GM18870 (cell line): ENCODE data around the gene SPACDR.

ENCODE experiments used
- ATAC-seq: cut with Tn5 transposase; IDR thresholded peaks from one replicate; pipeline ENCODE4 v1.9.1; 2021; ENCODE audit warnings: moderate library complexity; ENCODE audit not compliant: unreplicated experiment

The SPACDR gene

DNA sequence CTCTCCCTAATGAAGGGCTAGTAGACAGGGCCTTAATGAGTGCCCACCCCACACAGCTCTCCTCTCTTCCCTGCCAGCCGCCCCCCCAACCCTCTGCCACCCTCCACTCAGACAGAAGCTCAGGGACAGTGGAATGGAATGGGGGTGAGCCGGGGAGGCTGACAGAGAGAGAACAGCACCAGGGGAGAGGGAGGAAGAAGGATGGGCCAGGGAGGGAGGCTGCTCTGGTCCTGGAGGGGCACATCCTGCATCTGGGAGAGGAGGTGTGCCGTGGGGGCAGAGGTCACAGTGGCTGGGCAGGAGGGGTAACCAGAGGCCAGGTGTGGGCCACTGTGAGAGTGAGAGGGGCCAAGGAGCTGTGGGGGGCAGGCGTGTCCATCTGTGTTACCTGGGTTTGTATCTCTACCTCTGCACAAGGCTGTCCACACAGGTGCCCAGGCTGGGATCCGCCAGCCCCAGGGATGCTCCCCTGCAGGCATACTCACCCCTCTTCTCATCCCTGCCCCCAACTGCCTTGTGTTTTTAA lies 22.1 kb upstream of the SPACDR start:
- no peak for ATAC-seq

DNA sequence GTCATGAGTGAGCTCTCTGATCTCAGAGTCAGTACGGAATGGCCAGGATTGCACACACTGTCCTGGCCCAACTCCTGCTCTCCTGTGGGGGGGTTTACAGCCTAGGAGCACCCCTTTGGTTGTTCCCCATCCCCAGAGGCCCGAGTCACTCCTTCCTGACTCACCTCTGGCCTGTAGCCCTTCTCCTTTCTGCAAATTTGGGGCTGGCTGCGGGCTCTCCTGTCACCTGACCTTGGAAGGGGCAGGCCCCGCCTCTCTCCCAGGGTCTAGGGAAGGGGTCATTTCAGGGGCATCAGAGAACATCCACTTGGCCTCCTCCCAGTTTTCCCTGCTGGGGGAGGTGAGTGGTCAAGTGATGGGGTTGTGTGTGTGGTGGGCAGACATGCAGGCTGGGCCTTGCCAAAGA lies 21.4 kb upstream of the SPACDR start:
- no peak for ATAC-seq

DNA sequence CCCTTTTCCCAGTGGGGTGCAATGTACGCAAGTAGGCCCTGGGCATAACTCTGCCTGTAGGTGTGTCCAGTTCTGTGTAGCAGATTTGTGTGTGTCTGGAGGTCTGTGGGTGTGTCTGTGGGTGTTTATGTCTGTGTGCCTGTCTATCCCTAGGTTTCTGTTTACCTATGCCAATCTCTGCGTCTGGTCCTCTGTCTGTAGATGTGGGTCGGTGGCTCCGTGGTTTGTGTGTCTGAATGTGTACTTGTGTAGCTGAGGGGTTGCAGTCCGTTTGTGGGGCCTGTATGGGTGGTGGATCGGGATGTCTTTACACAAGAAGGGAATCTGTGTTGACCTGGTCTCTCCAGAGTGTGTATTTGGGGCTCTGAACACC lies 20.6 kb upstream of the SPACDR start:
- ATAC-seq: no peak

DNA sequence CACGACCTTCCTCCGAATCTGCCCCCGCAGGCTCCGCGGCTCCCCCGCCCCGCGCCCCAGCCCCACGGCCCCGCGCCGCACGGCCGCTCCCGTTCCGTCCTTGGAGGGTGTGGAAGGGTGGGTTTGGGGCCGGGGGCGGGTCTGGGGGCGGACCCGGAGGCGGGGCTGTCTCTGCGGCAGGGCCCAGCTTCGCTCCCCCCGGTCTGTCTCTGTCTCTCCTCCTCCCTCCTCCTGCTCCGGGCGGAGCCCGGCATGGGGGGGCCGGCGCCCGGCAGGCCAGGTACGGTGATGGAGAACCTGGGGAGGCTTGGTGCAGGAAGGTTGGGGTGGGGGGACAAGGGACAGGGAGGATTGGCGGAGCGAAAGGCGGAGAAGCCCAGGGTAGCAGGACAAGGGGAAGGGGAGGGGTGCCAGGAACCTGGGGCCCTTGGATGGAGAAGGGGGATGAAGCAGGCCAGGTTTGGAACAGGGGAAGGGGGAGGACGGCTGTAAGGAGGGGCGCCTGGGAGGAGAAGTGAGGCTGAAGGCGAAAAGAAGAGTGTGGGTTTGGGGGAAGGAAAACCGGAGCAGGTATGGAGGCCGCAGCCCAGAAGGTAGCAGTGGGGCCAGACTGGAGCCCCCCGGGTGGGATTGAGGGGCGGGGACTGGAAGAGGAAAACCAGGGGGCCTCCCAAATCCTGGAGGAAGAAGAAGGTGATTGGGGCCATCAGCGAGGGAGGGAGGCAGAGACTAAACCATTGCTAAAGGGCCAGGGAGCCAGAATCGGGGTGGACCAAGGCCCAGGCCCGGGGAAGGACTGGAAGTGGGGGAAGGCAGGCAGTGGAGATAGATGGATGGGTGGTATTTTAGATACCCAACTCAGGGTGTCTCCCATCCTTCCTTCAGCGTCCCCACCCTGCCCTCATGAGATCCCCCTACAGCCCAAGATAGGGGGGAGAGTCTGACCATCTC lies 19.9 kb upstream of the SPACDR start, which contains the start of gene NYAP1:
Gene NYAP1, plus strand, starts transcription at position 206 of the 951 bp plus-strand sequence. CDS start 1,385 bp downstream, outside the sequence.
- no peak for ATAC-seq

DNA sequence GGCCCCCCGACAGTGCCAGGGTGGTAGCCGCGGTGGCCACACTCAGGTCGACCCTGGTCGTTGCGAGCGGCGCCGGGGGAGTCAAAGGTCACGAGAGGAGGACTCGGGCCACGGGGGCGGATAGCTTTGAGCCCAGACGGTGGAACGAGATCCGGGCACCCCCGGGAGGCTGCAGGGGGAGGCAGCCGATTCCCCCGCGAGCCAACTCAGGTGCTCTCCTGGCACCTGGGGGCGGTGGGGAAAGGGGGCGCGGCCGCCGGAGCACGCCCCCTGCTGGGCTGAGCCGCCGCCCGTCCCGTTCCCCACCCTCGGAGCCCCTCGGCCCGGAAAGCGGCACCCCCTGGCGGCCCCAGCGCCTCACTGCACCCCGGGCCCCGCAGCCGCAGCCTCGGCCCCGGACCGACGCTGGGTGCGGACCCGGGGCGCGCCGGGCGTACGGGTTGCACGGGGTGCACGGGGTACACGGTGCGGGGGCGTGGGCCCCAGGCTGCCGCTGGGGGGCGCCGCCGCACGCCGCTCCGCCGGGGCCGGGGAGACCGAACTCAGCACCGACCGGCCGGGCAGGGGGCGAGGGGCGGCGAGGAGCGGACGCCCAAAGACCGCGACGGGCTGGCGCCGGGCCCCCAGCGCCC lies 19.1 kb upstream of the SPACDR start:
- ATAC-seq: no peak

DNA sequence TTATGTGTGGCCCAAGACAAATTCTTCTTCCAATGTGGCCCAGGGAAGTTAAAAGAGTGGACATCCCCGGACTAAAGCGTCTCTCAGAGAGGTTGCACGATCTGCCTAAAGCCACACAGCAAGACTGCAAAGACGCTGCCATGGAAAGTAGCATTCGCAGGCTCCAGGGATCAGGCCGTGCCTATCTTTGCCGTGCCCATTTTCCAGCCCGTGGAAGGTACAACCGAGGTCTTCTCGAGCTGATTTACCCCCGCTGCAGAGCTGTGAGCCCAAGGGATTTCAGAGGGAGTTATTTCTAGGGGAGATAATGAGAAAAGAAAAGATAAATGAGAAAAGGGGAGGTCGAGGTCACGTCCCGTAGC lies 18.6 kb upstream of the SPACDR start:
- ATAC-seq: no peak

DNA sequence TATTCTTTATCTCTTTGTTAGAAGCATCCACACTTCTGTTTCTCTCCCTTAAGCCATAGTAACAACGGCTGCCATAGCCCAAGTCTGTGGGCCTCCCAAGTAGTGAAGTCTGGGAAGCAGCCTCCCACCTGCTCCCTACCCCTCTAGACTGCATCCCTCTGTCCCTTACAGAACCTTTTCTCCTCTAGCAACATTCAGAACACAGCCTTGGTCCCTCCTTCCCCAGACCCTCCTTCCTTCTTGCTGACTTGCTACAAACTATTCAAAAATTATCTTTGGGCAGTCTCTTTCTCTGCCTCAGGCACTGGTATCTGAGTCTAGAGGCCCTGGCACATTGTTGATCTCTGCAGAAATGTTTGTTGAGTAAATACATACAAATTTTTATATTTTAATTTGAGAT lies 17.4 kb upstream of the SPACDR start:
- ATAC-seq: no peak

DNA sequence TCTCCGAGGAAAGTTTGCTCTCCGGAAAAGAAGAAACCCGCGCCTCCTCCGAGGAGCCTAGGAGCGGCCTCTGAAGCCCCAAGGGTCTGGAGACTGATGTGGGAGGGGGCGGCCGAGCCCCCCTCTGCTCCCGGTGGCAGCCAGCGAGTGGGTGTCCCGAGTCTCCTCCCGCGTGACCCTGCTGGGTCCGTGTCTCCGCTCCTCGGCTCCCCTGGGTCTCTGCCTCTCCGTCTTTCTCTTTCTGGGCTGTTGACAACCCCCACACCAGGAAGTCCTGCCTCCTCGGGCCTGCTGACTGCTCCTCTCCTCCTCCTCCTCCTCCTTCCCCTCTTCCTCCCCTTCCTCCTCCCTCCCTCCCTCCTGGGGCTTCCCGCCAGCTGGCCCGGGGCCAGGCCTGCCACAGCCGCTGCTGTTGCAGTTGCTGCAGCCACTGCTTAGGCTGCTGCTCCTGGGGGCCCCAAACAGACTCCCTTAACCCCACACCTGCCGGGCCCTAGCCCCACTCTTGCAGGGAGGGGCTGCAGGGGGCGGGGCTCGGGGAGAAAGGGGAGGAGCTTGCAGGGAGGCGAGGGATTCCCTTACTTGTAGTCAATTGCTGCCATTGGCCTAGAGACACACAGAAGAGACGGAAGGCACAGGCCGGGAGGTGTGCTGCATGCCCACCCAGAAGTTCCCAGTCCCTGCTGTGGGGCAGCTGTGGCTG lies 15.0 kb upstream of the SPACDR start, which contains the start of gene TSC22D4:
Gene TSC22D4, minus strand, starts transcription at position 257 of the 703 bp plus-strand sequence. CDS start 1,176 bp downstream, outside the sequence.
- ATAC-seq: peak; percentile 54

DNA sequence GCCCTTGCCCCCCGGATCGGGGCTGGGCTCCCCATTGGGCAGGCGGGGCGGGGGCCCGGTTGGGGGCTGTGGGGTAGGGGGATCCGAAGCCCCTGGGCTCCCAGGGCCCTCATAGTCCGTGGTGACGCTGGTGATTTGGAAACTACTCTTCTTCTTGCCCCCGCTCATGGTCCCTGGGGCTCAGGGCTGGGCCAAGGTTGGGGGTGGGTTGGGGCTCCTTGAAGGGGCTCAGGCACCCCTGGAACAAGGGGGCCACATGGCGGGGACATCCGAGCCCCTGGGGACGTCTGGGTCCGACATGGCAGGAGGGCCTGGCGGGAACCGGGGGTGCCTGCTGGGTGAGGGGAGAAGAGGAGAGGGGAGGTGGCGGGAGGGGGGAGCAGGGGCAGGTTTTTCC lies 13.8 kb upstream of the SPACDR start:
- ATAC-seq: no peak

DNA sequence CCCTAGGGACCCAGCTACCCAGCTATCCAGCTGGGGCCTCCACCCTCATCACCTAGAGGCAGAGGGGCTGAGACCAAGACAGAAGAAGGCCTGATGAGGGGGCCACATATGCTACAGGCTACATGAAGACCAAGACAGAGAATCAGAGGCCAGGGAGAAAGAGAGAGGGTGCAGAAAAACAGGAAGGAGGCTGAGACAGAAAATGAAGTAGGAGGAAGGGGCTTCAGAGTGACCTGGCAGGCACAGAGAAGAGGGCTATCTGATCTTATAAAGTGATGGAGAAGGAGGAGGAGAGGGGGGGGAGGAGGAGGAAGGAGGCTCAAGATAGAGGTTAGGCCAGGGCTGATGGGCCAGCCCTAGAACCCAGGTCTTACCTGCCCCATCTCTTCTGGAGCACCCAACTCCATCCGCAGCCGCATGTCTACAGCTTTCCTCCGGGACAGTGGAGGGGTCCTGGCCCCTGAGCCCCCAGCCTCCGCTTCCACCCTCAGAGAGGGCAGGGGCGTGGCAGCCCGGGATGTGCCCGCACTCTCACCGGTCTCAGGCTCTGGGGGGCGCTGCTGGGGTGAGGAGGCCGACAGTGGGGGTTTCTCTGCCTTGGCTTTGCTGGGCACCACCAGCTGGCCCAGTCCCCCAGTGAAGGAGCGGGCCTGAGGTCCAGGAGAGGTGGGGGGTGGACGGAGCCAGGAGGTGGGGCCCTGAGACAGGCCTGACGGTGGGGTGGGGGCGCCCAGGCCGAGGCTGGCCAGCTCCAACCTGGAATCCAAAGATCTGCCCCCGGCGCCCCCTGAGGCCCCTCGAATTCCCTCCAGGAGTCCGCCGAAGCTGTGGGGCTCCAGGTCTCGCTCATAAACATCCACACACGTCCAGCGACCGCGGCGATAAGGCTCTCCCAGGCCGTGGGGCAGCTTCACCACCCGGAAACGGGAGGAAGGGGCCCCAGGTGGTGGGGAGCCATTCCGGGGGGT lies 13.1 kb upstream of the SPACDR start:
- no peak for ATAC-seq

DNA sequence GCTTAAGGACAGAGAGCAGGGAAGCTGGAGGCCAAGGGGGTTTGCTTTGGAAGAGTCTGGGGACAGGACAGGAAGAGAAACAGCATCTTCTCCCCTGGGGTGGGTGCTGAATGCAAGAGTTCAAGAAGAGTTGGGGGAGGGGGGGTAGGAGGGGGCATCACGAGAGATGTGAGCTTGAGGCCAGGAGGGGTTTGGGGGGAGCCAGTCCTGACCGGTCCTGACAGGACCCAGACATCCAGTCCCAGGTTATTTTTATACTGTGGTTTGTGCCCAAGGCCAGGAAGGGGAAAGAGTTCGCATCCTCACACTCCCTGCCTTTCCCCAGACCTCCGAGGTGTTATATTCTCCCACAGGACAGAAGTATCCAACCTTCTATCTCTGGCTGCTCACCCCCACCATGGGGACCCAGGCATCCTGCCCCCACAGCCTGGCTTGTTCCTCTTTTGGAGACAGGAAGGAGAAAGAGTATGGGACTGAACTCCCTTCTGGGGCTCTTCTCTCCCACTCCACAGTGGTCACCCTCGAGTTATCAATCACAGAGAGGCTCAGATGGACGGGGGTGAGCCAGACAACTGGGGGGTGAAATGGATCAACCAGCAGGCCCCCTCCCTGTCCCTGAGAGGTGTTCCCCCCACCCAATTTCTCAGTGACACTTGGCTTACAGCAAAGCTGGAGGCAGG lies 12.2 kb upstream of the SPACDR start:
- no peak for ATAC-seq

DNA sequence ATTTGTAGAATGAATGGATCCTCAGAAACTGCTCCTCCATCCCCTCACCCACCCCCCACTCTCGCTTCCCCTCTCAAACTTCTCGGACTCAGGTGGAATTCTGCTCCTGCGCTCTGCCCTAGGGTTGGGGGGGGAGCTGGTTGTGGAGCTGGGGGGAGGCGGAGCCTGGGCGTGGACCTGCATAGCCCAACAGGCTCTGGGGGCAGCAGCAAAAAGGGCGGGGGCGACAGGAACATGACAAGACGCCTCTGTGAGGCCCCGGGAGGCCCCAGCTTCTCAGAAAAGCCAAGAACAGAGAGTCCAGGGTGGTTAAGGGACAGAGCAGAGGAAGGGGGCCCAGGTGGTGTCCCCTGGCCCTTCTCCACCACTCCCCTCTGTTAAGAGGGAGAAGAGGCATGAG lies 11.5 kb upstream of the SPACDR start:
- ATAC-seq: no peak

DNA sequence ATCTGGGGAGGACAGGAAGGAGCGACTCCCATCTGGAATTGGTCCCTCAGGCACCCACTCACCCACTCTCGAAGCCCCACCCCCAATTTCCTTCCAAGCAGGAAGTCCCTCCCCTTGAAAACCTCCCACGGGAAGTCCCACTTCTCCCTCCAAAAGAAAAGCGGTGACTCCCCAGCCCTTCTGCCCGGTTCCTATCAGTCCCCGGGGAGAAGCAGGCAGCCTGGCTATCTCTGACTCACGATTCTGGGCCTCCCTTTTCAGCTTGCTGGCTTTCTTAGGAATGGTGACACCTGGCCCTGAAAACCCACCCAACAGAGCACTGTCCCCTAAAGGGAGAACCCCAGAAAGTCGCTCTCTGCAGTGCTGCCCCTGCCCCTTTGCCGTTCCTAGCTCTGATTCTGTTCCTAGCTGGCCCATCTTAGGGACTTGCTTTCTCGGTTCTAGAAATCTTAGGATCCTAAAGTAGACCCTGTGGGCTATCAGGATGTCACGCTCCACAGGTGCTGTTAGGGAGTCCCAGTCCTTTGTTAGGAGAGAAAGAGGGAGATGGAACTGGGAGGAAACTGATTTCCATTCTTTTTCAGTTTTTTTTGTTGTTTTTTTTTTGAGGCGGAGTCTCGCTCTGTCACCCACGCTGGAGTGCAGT lies 8.9 kb upstream of the SPACDR start:
- ATAC-seq: no peak

DNA sequence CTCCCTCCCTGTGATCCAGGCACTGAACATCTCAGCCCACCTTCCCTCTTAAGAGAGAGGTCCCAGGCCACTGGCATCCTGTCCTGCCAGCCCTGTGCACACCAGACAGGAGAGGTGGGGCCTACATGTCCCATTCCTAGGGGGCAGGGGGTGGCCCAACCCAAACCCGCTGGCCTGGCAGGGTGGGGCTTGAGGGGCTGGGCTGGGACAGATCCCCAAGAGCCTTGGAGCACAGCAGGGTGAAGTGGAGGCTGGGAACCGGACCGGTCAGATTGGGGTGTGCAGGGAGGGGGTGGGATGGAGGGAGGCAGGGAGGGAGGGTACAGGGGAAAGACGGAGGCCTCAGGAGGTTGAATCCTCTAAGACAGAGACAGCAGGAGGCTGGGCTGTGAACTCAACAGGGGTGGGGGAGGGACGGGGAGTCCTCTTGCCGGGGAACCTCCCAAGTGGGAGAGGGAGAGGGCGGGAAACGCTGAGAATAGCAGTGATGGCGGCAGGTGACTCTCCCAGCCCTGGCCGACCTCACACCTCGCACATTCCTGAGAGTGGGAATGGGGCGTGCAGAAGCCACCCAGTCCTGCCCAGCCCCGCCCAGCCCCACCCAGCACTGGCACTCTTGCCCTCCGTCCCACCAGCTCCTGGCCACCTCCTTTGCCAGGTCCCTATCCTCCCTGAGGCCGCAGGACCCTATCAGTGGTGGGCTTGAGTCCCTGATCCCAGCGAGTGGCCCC lies 8.2 kb upstream of the SPACDR start:
- no peak for ATAC-seq

DNA sequence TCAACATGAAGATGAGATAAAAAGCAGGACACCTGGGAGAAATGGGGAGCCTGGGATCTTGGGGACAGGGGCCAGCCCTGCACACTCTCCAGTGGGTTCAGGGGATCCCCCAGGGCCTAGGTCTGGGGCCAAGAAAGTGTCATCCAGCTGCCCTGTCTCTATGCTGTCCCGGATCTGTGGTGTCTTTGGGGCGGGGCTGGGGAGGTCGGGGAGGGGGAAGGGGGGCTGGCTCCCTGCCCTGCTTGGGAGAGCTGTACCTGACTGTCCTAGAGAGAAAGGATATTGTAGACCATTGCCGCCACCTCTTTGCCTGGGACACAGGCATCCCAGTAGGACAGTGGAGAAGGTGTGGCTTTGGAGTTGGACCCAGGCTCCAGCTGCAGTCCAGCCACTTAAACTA lies 7.0 kb upstream of the SPACDR start:
- no peak for ATAC-seq

DNA sequence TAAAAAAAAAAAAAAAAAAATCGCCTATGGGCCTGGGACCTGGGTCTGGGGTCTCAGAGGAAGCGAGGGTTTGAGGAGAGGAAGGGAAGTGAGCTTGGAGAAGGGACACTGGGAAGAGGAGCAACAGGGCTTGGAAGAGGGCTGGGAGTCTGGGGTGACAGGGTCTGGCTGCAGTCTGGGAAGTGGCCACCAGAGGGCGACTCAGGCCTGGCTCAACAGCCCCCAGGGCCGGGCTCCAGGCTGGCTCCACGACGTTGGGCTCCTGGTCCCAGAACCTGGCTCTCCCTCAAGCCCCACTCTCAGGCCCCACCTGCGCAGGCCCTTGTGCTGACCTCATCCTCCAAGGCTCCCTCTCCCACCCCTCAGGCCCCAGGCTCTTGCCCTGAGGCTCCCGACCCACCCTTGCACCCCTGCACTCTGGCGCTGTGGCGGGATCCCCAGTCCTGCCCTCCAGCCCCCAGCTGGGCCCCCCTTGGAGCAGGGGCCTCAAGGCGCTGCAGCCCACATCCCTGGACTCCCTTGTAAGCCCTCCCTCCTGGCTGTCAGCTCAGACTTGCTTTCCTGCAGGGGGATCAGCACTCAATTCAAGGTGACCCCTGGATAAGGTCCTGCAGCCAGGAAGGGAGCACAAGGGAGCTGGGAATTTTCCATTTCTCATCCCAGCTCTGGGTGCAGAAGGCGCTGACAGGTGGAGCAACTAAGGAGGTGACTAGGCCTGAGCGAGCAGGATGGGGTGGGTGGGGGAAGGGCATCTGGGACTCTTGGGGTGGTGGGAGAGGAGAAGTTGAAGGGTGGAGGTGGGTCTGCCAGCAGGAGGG lies 5.4 kb upstream of the SPACDR start:
- ATAC-seq: no peak

DNA sequence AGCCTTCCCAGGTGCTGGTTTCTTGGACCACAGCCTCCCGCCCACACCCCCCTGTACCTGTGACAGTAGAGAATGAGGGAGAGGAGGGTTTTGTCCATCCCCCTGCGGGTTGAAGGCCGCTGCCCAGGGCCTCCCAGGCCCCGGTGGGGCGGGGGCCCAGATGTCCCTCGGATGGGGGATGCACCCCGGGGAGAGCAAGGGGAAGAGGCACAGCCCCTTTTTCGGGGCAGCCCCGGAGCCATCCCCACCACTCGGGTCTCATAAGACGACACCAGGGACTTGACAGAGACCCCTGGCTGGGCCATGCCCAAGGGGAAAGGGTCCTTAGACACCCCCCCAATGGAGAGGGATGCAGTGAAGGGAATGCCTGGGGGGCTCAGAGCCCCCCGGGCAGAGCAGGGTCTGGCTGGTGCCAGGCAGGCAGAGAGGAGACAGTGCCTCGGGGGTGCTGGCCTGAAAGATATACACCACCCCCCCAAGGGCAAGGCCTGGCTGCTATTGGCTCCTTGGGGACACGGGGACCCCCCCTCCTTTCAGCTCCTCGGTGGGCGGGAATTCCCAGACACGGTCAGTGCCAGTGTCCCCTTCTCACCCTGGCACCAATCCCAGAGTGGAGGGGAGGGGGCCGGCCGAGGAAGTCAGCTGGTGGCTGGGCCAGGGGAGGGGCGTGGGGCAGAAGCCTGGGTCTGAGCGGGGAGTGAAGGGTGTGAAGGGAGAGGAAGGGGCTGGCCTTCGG lies 3.7 kb upstream of the SPACDR start:
- ATAC-seq: no peak
